ENCODE results near the gene CHRNA4. TPM values are rescaled to one million over a fixed set of nuclear protein-coding genes. Genes with fewer than 3 reads are reported as not detected.
A peak's percentile ranks its signal among the peaks of the same experiment; 100 is the strongest.

CHRNA4 gene
- total RNA-seq = 0.11 and 0.15 TPM in 2 replicates
- polyA plus RNA-seq = not detected in 2 replicates

- Histone ChIP-seq H3K4me1 (ENCODE audit: low read depth) (peaks cover 2% of the 10 kb centered on the region), H3K4me3 (peak within 1 kb of the TSS; percentile 9), H3K27me3 (peaks cover 67% of the 10 kb centered on the region), H3K36me3 (no peaks in the 10 kb centered on the region), H3K27ac (no peak within 1 kb of the TSS), H3K9me3 (ENCODE audit: low read depth) (no peaks in the 10 kb centered on the region)
- TF ChIP-seq CTCF (IDR thresholded peaks at IDR 0.05; ENCODE audit: low read depth, low read length) = no peak
- DNase-seq (ENCODE audit: low read depth in 1 of 2, low spot score in 1 of 2) = peak in 1 of 2 donors; percentile 40
These were observed at the start of gene CHRNA4 for GRCh38 chr20:63360850-63361518. CHRNA4 (minus strand) TSS chr20:63361349; CDS start chr20:63361165, 184 bp downstream.

GRCh38 chr20:63409834-63410435 is 48.8 kb upstream of the CHRNA4 start:
- no peak for TF ChIP-seq CTCF (IDR thresholded peaks at IDR 0.05; ENCODE audit: low read depth, low read length)
- DNase-seq (ENCODE audit: low read depth in 1 of 2, low spot score in 1 of 2) = no peak
- no peaks in the 10 kb centered on the region for H3K27me3 ChIP-seq
- H3K36me3 ChIP-seq = no peaks in the 10 kb centered on the region
- H3K4me3 ChIP-seq = no peak overlapping the region
- H3K4me1 ChIP-seq (ENCODE audit: low read depth) = no peaks in the 10 kb centered on the region
- no peak overlapping the region for H3K27ac ChIP-seq
- H3K9me3 ChIP-seq (ENCODE audit: low read depth) = no peaks in the 10 kb centered on the region

GRCh38 chr20:63409066-63409833 is 48.1 kb upstream of the CHRNA4 start:
- no peak for DNase-seq (ENCODE audit: low read depth in 1 of 2, low spot score in 1 of 2)
- TF ChIP-seq CTCF (IDR thresholded peaks at IDR 0.05; ENCODE audit: low read depth, low read length) = no peak

GRCh38 chr20:63408684-63409046 is 47.5 kb upstream of the CHRNA4 start:
- no peaks in the 10 kb centered on the region for H3K9me3 ChIP-seq (ENCODE audit: low read depth)
- no peak for DNase-seq (ENCODE audit: low read depth in 1 of 2, low spot score in 1 of 2)
- no peaks in the 10 kb centered on the region for H3K4me1 ChIP-seq (ENCODE audit: low read depth)
- no peak overlapping the region for H3K27ac ChIP-seq
- no peaks in the 10 kb centered on the region for H3K27me3 ChIP-seq
- H3K4me3 ChIP-seq = no peak overlapping the region
- H3K36me3 ChIP-seq = no peaks in the 10 kb centered on the region
- TF ChIP-seq CTCF (IDR thresholded peaks at IDR 0.05; ENCODE audit: low read depth, low read length) = no peak

More at GRCh38 chr20:63409066-63409833, 48.1 kb upstream of the CHRNA4 start:
- H3K36me3 ChIP-seq = no peaks in the 10 kb centered on the region
- H3K27me3 ChIP-seq = no peaks in the 10 kb centered on the region
- no peak overlapping the region for H3K27ac ChIP-seq
- no peaks in the 10 kb centered on the region for H3K4me1 ChIP-seq (ENCODE audit: low read depth)
- H3K9me3 ChIP-seq (ENCODE audit: low read depth) = no peaks in the 10 kb centered on the region
- H3K4me3 ChIP-seq = no peak overlapping the region

- no peak for TF ChIP-seq CTCF (IDR thresholded peaks at IDR 0.05; ENCODE audit: low read depth, low read length)
- Histone ChIP-seq H3K4me3 (no peak overlapping the region), H3K4me1 (ENCODE audit: low read depth) (no peaks in the 10 kb centered on the region), H3K36me3 (no peaks in the 10 kb centered on the region), H3K9me3 (ENCODE audit: low read depth) (no peaks in the 10 kb centered on the region), H3K27ac (no peak overlapping the region), H3K27me3 (no peaks in the 10 kb centered on the region)
- DNase-seq (ENCODE audit: low read depth in 1 of 2, low spot score in 1 of 2) = no peak
These were observed 47.0 kb upstream of the CHRNA4 start for GRCh38 chr20:63407928-63408683.
